MG63 (cell line): ENCODE data around the gene PRKN. TPM values are rescaled to one million over a fixed set of nuclear protein-coding genes. Genes with fewer than 3 reads are reported as not detected.

Source experiments
- DNase-seq: peaks from one replicate; pipeline ENCODE4 v3.0.0-alpha.2; 2020
- H3K27me3 ChIP-seq: fragments of 250-450 bp; sonication (Bioruptor Pico); 2 replicates; pipeline ENCODE4 v1.5.1; 2020; ENCODE audit warnings: mild to moderate bottlenecking, moderate library complexity
- H3K36me3 ChIP-seq: fragments of 250-450 bp; sonication (Bioruptor Pico); 2 replicates; pipeline ENCODE4 v1.5.1; 2020; ENCODE audit warnings: mild to moderate bottlenecking, moderate library complexity
- H3K4me3 ChIP-seq: fragments of 250-450 bp; sonication (Bioruptor Pico); 2 replicates; pipeline ENCODE4 v1.5.1; 2020; ENCODE audit warnings: mild to moderate bottlenecking, moderate library complexity
- H3K9me3 ChIP-seq: fragments of 250-450 bp; sonication (Bioruptor Pico); 2 replicates; pipeline ENCODE4 v1.5.1; 2020; ENCODE audit warnings: mild to moderate bottlenecking, moderate library complexity
- total RNA-seq: library from RNA; depleted of rRNA; stranded (reverse); fragments of >200 nt; shearing (Covaris generic); gene quantifications from 2 replicates; pipeline ENCODE4 v1.2.3, GENCODE V29; 2014; ENCODE audit warnings: low replicate concordance

PRKN gene
- total RNA-seq, 1 experiment from 2014 or later, result not detected

GRCh38 chr6:162178666-162179065 is 548.9 kb downstream of the PRKN start:
- Histone ChIP-seq H3K4me3 (no peak overlapping the region), H3K36me3 (no peaks in the 10 kb centered on the region), H3K9me3 (no peaks in the 10 kb centered on the region), H3K27me3 (no peaks in the 10 kb centered on the region)
- no peak for DNase-seq

GRCh38 chr6:162178266-162178665 is 549.3 kb downstream of the PRKN start:
- DNase-seq, result no peak
- no peaks in the 10 kb centered on the region for H3K9me3 ChIP-seq
- H3K36me3 ChIP-seq, result no peaks in the 10 kb centered on the region
- no peaks in the 10 kb centered on the region for H3K27me3 ChIP-seq
- H3K4me3 ChIP-seq, result no peak overlapping the region

GRCh38 chr6:162177746-162178145 is 549.8 kb downstream of the PRKN start:
- no peaks in the 10 kb centered on the region for H3K9me3 ChIP-seq
- H3K27me3 ChIP-seq, result no peaks in the 10 kb centered on the region
- no peak overlapping the region for H3K4me3 ChIP-seq
- peak; percentile 4 for DNase-seq
- H3K36me3 ChIP-seq, result no peaks in the 10 kb centered on the region

DNA sequence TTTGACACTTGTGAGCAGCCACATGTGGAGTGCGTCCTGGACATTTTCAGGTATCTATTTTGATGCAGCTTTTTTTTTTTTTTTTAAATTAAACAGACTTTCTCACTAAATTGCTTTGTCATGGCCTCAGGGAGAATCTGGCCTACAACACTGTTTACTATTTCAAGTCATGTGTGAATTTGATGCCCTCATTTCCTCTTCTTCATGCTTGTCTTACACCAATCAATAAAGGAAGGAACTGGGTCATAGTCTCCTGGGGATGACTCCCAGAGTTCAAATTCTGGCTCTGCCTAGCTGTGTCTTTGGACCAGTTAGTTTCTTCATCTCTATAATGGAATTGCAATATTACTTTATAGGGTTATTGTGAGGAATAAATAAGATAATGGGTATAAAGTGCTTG is 554.1 kb downstream of the PRKN start:
- DNase-seq, result no peak
- no peaks in the 10 kb centered on the region for H3K36me3 ChIP-seq
- H3K4me3 ChIP-seq, result no peak overlapping the region
- no peaks in the 10 kb centered on the region for H3K27me3 ChIP-seq
- H3K9me3 ChIP-seq, result no peaks in the 10 kb centered on the region

DNA sequence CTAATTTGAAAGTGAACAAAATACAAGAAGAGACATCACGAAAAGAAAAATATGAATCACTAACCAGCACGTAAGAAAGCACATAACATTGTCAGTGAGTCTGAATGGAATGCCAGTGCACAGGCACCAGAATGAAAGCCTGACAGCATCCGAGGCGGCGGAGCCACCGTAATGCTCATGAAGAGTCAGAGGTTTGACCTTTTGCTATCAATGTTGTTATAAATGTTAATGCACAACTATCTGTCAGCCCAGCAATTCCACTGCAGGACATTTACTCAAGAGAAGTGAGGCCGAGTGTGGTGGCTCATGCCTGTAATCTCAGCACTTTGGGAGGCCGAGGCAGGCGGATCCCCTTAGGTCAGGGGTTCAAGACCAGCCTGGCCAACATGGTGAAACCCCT is 562.1 kb downstream of the PRKN start:
- H3K36me3 ChIP-seq, result no peaks in the 10 kb centered on the region
- no peaks in the 10 kb centered on the region for H3K9me3 ChIP-seq
- DNase-seq, result no peak
- H3K27me3 ChIP-seq, result no peaks in the 10 kb centered on the region
- H3K4me3 ChIP-seq, result no peak overlapping the region

- Histone ChIP-seq H3K4me3 (no peak overlapping the region), H3K27me3 (no peaks in the 10 kb centered on the region), H3K36me3 (no peaks in the 10 kb centered on the region), H3K9me3 (no peaks in the 10 kb centered on the region)
- DNase-seq, result no peak
Observed at GRCh38 chr6:162157167-162157870, 570.2 kb downstream of the PRKN start.

GRCh38 chr6:162156146-162156545 is 571.4 kb downstream of the PRKN start:
- H3K9me3 ChIP-seq, result no peaks in the 10 kb centered on the region
- H3K4me3 ChIP-seq, result no peak overlapping the region
- H3K27me3 ChIP-seq, result no peaks in the 10 kb centered on the region
- no peaks in the 10 kb centered on the region for H3K36me3 ChIP-seq
- peak; percentile 23 for DNase-seq

DNA sequence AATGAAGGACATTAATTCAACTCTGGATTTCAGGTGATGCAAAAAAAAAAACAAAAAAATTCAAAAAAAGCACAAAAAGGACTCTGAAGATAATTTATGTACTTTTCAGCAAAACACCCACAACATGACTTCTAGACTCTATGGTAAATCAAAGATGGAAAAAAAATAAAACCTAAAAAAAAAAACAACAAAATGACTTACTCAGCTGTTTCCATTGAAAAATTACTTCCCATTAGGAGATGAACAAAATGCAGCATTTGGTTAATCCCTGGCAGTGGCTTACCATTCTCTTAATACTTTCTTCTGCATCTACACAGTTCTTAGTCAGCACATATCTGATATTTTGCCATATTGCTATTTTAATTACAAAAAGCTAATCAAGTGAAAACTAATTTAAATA is 572.6 kb downstream of the PRKN start:
- Histone ChIP-seq H3K36me3 (no peaks in the 10 kb centered on the region), H3K27me3 (no peaks in the 10 kb centered on the region), H3K9me3 (no peaks in the 10 kb centered on the region), H3K4me3 (no peak overlapping the region)
- DNase-seq, result no peak

DNA sequence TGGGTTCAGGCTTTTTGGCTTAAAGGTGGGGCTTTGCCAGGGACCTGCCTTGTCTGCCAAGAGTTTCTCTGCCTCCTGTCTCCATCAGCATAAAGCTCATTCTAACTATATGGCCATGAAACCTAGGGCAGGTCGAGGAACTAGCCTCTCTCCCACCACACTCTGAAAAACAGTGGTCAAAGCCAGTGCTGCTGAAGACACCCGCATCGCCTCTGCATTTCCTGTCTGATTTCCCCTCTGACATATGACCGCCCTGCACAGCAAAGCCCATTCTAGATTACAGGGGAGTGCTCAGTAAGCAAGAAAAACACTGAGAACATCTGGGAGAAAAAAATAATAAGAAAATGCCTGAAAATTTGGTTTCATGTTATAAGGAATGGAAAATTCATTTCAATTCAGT is 573.6 kb downstream of the PRKN start:
- no peaks in the 10 kb centered on the region for H3K27me3 ChIP-seq
- no peaks in the 10 kb centered on the region for H3K9me3 ChIP-seq
- no peaks in the 10 kb centered on the region for H3K36me3 ChIP-seq
- no peak for DNase-seq
- no peak overlapping the region for H3K4me3 ChIP-seq

DNA sequence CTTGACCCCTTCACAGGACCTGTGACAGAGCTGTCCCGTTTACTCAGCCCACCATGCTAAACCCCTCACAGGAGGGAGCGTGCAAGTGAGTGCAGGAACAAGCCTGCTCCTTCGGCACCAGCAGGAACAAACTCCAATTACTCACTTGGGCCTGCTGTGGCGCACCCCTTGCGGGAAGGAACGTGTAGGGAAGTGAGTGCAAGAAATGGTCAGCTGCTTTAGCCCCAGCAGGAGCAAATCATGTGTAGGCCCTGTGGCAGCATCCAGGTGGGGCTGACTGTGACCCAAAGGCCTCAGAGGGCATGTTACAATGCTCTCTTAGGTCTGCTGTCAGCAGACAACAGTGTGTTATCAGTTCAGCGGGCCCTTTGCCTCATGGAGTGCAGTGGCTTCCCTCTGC is 574.4 kb downstream of the PRKN start:
- H3K27me3 ChIP-seq, result no peaks in the 10 kb centered on the region
- no peaks in the 10 kb centered on the region for H3K9me3 ChIP-seq
- H3K36me3 ChIP-seq, result no peaks in the 10 kb centered on the region
- H3K4me3 ChIP-seq, result no peak overlapping the region
- DNase-seq, result no peak

GRCh38 chr6:162151021-162151665 is 576.4 kb downstream of the PRKN start:
- H3K4me3 ChIP-seq, result no peak overlapping the region
- no peak for DNase-seq
- H3K36me3 ChIP-seq, result no peaks in the 10 kb centered on the region
- no peaks in the 10 kb centered on the region for H3K27me3 ChIP-seq
- no peaks in the 10 kb centered on the region for H3K9me3 ChIP-seq

DNA sequence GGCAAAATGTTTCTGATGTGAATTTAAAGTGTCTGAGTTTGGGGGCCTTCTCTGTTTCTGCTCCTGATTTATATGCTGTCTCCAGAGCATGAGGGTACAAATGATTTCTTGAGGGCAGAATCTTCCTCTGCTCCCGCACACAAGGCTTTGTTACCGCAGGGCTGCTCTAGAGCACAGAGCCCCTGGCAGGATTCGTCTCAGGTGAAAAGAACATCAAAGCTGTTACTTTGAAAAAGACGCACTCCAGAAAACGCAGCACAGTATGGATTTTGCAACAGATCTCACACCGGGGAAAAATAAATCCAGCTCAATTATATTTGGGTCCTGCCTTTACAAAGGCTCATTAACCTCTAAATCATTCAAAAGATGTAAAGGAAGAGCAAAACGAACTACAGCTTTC is 577.3 kb downstream of the PRKN start:
- Histone ChIP-seq H3K4me3 (no peak overlapping the region), H3K36me3 (no peaks in the 10 kb centered on the region), H3K27me3 (no peaks in the 10 kb centered on the region), H3K9me3 (no peaks in the 10 kb centered on the region)
- no peak for DNase-seq

GRCh38 chr6:162149786-162150185 is 577.8 kb downstream of the PRKN start:
- no peak for DNase-seq
- H3K4me3 ChIP-seq, result no peak overlapping the region

GRCh38 chr6:162147805-162148204 is 579.8 kb downstream of the PRKN start:
- no peaks in the 10 kb centered on the region for H3K36me3 ChIP-seq
- no peak overlapping the region for H3K4me3 ChIP-seq
- H3K27me3 ChIP-seq, result no peaks in the 10 kb centered on the region
- no peak for DNase-seq
- H3K9me3 ChIP-seq, result no peaks in the 10 kb centered on the region

More at GRCh38 chr6:162149786-162150185, 577.8 kb downstream of the PRKN start:
- H3K36me3 ChIP-seq, result no peaks in the 10 kb centered on the region
- no peaks in the 10 kb centered on the region for H3K27me3 ChIP-seq
- no peaks in the 10 kb centered on the region for H3K9me3 ChIP-seq

DNA sequence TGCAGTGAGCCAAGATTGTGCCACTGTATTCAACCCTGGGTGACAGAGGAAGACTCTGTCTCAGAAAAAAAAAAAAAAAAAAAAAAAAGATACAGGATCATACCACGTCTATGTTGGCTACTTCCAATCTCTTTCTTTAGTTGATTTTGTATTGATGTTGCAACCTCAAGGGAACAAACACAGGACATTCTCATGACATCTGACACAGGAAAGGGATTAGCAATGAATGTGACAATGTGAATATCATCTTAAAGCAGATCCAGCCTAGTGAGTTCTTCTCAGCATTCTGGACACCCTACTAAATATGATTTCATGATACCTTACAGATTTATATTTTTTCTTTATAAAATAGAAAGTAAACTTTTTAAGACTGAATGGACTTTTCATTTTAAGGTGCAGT is 580.3 kb downstream of the PRKN start:
- no peak for DNase-seq
- H3K9me3 ChIP-seq, result no peaks in the 10 kb centered on the region
- no peaks in the 10 kb centered on the region for H3K36me3 ChIP-seq
- no peak overlapping the region for H3K4me3 ChIP-seq
- H3K27me3 ChIP-seq, result no peaks in the 10 kb centered on the region

DNA sequence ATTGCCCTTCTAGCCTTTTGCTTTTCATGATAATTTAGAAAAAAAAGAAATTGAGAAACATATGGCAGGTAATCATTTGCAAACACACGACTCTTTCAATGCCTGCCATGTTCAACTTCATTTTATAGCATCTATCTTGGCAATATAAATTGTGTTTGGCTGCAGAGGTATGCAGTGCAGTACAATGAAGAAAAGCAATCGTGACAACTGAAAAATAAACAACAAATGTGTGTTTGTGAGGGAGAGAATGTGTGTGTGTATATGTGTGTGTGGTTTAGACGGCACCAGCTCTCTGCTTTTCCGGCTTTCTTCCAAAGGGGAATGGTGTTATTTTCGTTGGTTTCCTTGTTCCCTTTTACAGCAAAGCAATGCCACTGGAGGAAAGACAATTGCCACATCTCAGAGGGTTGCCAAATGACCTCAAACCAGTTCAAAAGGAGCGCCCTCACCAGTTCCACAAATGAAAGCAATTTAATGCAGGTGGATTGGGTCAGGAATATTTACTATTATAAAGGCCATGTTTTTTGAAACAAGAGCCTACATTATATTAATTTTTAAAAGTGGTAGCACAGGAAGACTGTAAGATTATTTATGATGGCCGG is 587.2 kb downstream of the PRKN start:
- DNase-seq, result no peak
- no peaks in the 10 kb centered on the region for H3K9me3 ChIP-seq
- H3K4me3 ChIP-seq, result no peak overlapping the region
- no peaks in the 10 kb centered on the region for H3K27me3 ChIP-seq
- H3K36me3 ChIP-seq, result no peaks in the 10 kb centered on the region

GRCh38 chr6:162125659-162126058 is 601.9 kb downstream of the PRKN start:
- no peak overlapping the region for H3K4me3 ChIP-seq
- DNase-seq, result no peak
- no peaks in the 10 kb centered on the region for H3K27me3 ChIP-seq
- no peaks in the 10 kb centered on the region for H3K9me3 ChIP-seq
- H3K36me3 ChIP-seq, result no peaks in the 10 kb centered on the region
